ENCODE results near the gene ATCAY. TPM values are rescaled to one million over a fixed set of nuclear protein-coding genes. Genes with fewer than 3 reads are reported as not detected.

ATCAY gene
- total RNA-seq, 4 donors from 2014 or later, result 0.07 to 0.67 (median 0.12) TPM; not detected in 1

GRCh38 chr19:3955688-3956087 lies 75.2 kb downstream of the ATCAY start:
- H3K36me3 ChIP-seq, result peaks cover 0 to 54% of the 10 kb centered on the region in 2 donors
- TF ChIP-seq POLR2AphosphoS5 (IDR thresholded peaks at IDR 0.05), result no peak
- TF ChIP-seq POLR2A (IDR thresholded peaks at IDR 0.05), result no peak
- TF ChIP-seq CTCF (IDR thresholded peaks at IDR 0.05), result no peak
- no peak for TF ChIP-seq EP300 (IDR thresholded peaks at IDR 0.05)
- no peak overlapping the region for H3K4me3 ChIP-seq
- no peaks in the 10 kb centered on the region for H3K9me3 ChIP-seq
- H3K27me3 ChIP-seq, result no peaks in the 10 kb centered on the region
- peak overlapping the region in 3 of 4 donors; percentile 82 to 90 (median 84) for H3K27ac ChIP-seq
- no CpG with 5 or more reads among the region's 10 CpGs for WGBS, 2 donors (ENCODE audit: low coverage in 1 of 2)
- peaks cover 0 to 64% (median 17%) of the 10 kb centered on the region in 3 donors for H3K4me1 ChIP-seq
- no peak for ATAC-seq

- Histone ChIP-seq H3K4me1 (peaks cover 0 to 40% (median 2%) of the 10 kb centered on the region in 3 donors), H3K27me3 (no peaks in the 10 kb centered on the region), H3K36me3 (peaks cover 0 to 88% of the 10 kb centered on the region in 2 donors), H3K27ac (peak overlapping the region in 2 of 4 donors; percentile 19 to 90), H3K4me3 (no peak overlapping the region), H3K9me3 (no peaks in the 10 kb centered on the region)
- WGBS, 2 donors (ENCODE audit: low coverage in 1 of 2), result 96% methylated on average over 14 of the region's 86 CpGs; no CpG with 5 or more reads in 1 of the 2 donors
- no peak for ATAC-seq
- no peak for TF ChIP-seq CTCF (IDR thresholded peaks at IDR 0.05)
- TF ChIP-seq POLR2A (IDR thresholded peaks at IDR 0.05), result no peak
- TF ChIP-seq EP300 (IDR thresholded peaks at IDR 0.05), result no peak
- TF ChIP-seq POLR2AphosphoS5 (IDR thresholded peaks at IDR 0.05), result peak; percentile 12
Measured at GRCh38 chr19:3958836-3959765, 78.6 kb downstream of the ATCAY start.

DNA sequence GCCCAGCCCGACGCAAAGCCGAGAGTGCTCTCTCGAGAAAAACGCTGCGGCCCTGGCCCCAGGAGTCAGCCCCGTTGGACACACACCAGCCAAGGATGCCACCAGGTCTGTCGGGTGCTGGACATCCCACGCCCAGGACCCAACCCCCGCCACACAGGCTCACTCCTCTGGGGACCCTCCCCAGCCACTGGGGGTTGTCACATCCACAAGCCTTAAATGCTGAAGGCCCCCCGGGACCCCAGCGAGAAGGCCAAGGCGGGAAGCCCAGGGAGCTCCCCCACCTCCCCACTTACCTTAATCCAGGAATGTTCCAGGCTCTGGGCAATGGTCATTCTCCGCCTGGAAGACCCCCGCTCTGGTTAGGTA lies 79.3 kb downstream of the ATCAY start:
- peak overlapping the region in 3 of 4 donors; percentile 17 to 56 (median 38) for H3K27ac ChIP-seq
- H3K4me1 ChIP-seq, result peaks cover 0 to 40% (median 0%) of the 10 kb centered on the region in 3 donors
- H3K36me3 ChIP-seq, result peaks cover 0 to 94% of the 10 kb centered on the region in 2 donors
- H3K27me3 ChIP-seq, result no peaks in the 10 kb centered on the region
- WGBS, 2 donors (ENCODE audit: low coverage in 1 of 2), result no CpG with 5 or more reads among the region's 15 CpGs
- H3K4me3 ChIP-seq, result no peak overlapping the region
- no peaks in the 10 kb centered on the region for H3K9me3 ChIP-seq
- ATAC-seq, result no peak
- TF ChIP-seq CTCF (IDR thresholded peaks at IDR 0.05) (no peak), POLR2AphosphoS5 (IDR thresholded peaks at IDR 0.05) (no peak), POLR2A (IDR thresholded peaks at IDR 0.05) (no peak), EP300 (IDR thresholded peaks at IDR 0.05) (no peak)

DNA sequence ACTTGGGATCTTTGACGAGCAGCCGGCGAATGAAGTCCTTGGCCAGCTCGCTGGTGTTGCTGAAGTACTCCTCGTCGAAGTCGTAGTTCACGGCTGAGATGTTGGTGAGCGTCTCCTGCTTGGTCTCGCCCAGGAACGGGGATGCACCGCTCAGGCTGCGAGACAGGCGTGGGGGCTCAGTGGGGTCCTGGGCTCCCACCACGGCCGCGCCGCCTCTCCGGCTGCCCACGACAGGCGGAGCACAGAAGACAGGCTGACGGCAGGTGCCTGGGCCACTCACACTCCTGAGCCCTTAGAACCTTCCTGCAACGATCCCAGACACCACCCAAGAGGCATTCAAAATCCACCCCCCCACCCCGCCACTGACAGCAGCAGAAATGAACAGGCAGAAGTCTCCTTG lies 80.5 kb downstream of the ATCAY start:
- Histone ChIP-seq H3K4me1 (peaks cover 0 to 40% (median 2%) of the 10 kb centered on the region in 3 donors), H3K27ac (peak overlapping the region in 3 of 4 donors; percentile 38 to 57 (median 56)), H3K4me3 (no peak overlapping the region), H3K9me3 (no peaks in the 10 kb centered on the region), H3K27me3 (no peaks in the 10 kb centered on the region), H3K36me3 (peaks cover 0 to 100% of the 10 kb centered on the region in 2 donors)
- TF ChIP-seq POLR2AphosphoS5 (IDR thresholded peaks at IDR 0.05), result no peak
- no peak for TF ChIP-seq POLR2A (IDR thresholded peaks at IDR 0.05)
- no peak for TF ChIP-seq EP300 (IDR thresholded peaks at IDR 0.05)
- TF ChIP-seq CTCF (IDR thresholded peaks at IDR 0.05), result no peak
- WGBS, 2 donors (ENCODE audit: low coverage in 1 of 2), result no CpG with 5 or more reads among the region's 24 CpGs
- no peak for ATAC-seq

Measured in gastroesophageal sphincter (tissue), 4 donors.